ENCODE measurements around the gene SPRR1B.

DNA sequence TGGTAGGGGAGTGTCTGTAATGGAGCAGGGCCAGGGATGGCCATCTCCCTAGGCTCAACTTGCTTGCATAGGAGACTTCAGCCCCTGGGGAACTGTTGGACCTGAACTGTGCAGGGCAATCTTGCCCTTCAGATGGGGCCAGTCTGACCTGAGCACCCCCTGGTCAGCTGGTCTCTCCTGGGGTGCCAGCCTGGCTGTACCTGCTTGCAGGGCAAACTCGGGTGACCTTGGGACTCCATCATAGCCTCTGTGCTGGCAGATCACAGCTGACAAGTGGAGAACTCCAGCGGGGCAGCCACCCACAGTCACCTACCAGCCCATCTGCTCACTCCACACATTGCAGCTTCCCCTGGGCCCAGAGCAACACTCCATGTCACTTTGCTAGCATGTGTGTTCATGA, 18.2 kb downstream of the SPRR1B start:
- TF ChIP-seq FOXP2 (optimal IDR thresholded peaks at IDR 0.05; ENCODE audit: borderline replicate concordance, extremely low read depth, extremely low read length, insufficient read depth): no peak
- TF ChIP-seq SIN3A (IDR thresholded peaks at IDR 0.05; ENCODE audit: borderline replicate concordance, insufficient read depth, low read length): no peak
- TF ChIP-seq POLR2AphosphoS5 (IDR thresholded peaks at IDR 0.05; ENCODE audit: low read depth, low read length): no peak
